GM19324 (cell line): ENCODE results near the gene ZNF512B.

ENCODE experiments used
- ATAC-seq: cut with Tn5 transposase; IDR thresholded peaks from one replicate; pipeline ENCODE4 v1.9.1; 2021; ENCODE audit warnings: mild to moderate bottlenecking, moderate library complexity; ENCODE audit not compliant: unreplicated experiment, low FRiP score

The ZNF512B gene

GRCh38 chr20:63908008-63908682, 61.6 kb downstream of the ZNF512B start:
- no peak for ATAC-seq
